Ovary (tissue), 9 donors: ENCODE results near the gene SLC5A11. TPM values are rescaled to one million over a fixed set of nuclear protein-coding genes. Genes with fewer than 3 reads are reported as not detected.

Source experiments
- DNase-seq, 5 donors: peaks; one replicate each; pipeline ENCODE4 v3.0.0-alpha.2; 2019 to 2020
- H3K27ac ChIP-seq, 2 donors: fragments of 200-600 bp; one replicate each; pipeline versions ENCODE4 v1.5.1 to v1.8.0; 2019 to 2022
- H3K27me3 ChIP-seq: fragments of 200-600 bp; one replicate; pipeline ENCODE4 v1.8.0; 2022
- H3K36me3 ChIP-seq: fragments of 200-600 bp; sonication (generic); one replicate; pipeline ENCODE4 v1.5.1; 2019
- H3K4me1 ChIP-seq: one replicate; pipeline ENCODE4 v1.8.1; 2013; ENCODE audit warnings: mild to moderate bottlenecking, moderate library complexity; ENCODE audit not compliant: insufficient read depth
- H3K4me3 ChIP-seq: fragments of 200-600 bp; sonication (generic); one replicate; pipeline ENCODE4 v1.5.1; 2017
- H3K9me3 ChIP-seq, 2 donors: fragments of 200-600 bp in 1 of 2; sonication (generic) in 1 of 2; one replicate each; pipeline versions ENCODE4 v1.5.1 to v1.8.1; 2013 to 2019; ENCODE audit warnings: mild to moderate bottlenecking in 1 of 2, moderate library complexity in 1 of 2
- EP300 ChIP-seq: sonication (generic); formaldehyde crosslinking; IDR thresholded peaks from one replicate; pipeline ENCODE4 v1.6.1; 2017; ENCODE audit warnings: antibody characterized with exemption
- POLR2A ChIP-seq: fragments of 450-650 bp; IDR thresholded peaks from one replicate; pipeline ENCODE4 v1.6.1; 2017; ENCODE audit warnings: antibody characterized with exemption, mild to moderate bottlenecking, moderate library complexity
- WGBS, 3 donors: extraction: QIAGEN DNeasy Blood & Tissue Kit in 1 of 3; methylation state at CpG; one replicate each; pipeline versions ENCODE4 v1.1.5 to v1.1.7; 2013 to 2017; 5-methylcytosine and 5-hydroxymethylcytosine counted together
- intact Hi-C, 4 donors: fragments of 100-400 bp; cut with DNase I; formaldehyde crosslinking; loops; one replicate each; pipeline versions ENCODE4 v1.11.0 to v1.15.1; 2022 to 2023
- polyA plus RNA-seq, 2 donors: library from polyadenylated mRNA; stranded (reverse); fragments of 200-250 nt in 1 of 2; fragments of 350-450 nt in 1 of 2; fragmentation: Illumina TruSeq in 1 of 2; extraction: RNeasy Lipid Tissue Mini Kit (QIAGEN cat#74804) in 1 of 2; gene quantifications; one replicate each; pipeline ENCODE4 v1.2.3, GENCODE V29; 2013 to 2014
- total RNA-seq, 7 donors: library from RNA; depleted of rRNA in 2 of 7; stranded (reverse); fragments of >200 nt in 2 of 7; fragmentation: NEBNext Ultra II Directional in 3 of 7; extraction: Animal tissue kit (Norgen Biotek cat#: 25700) in 3 of 7; gene quantifications; one replicate each; pipeline versions ENCODE4 v1.1.0 to v1.2.4, GENCODE V29; 2016 to 2023
- TF ChIP-seq, protein P1 (sequence below), 3 donors: fragments of 450-650 bp in 2 of 3; fragments of 200-600 bp in 1 of 3; IDR thresholded peaks; one replicate each; pipeline versions ENCODE4 v1.5.1 to v1.8.0; 2016 to 2022; ENCODE audit warnings: antibody characterized with exemption in 3 of 3, mild to moderate bottlenecking in 1 of 3
- donor health status: DM: no; HTN: no; CAD: no; lungs with moderate emphysema.
- donor health status: DM: no; HTN: no; CAD: no.
- donor health status: Bipolar disorder and iron deficiency.
- donor health status: DM: yes; HTN: yes; CAD: no.
- donor health status: DM: no; HTN: no; CAD: no.
- donor health status: DM: yes; HTN: yes; CAD: no.

Gene SLC5A11
- total and polyA plus RNA-seq, 9 donors = 0.04 to 0.50 (median 0.28) TPM; not detected in 5

DNA sequence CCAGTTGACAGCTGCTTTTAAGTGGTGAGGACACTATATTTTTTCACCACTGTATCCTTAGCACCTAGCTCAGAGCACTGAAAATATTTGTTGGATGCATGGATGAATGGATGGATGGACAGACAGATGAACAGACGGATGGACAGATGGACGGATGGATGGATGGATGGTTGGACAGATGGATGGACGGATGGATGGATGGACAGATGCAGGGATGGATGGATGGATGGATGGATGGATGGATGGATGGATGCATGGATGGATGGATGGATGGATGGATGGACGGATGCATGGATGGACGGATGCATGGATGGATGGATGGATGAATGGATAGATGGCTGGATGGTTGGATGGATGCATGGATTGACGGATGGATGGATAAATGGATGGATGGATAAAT lies 12.4 kb upstream of the SLC5A11 start:
- Histone ChIP-seq H3K27me3 (no peaks in the 10 kb centered on the region), H3K4me3 (no peak overlapping the region), H3K27ac (no peak overlapping the region), H3K9me3 (no peaks in the 10 kb centered on the region), H3K36me3 (no peaks in the 10 kb centered on the region), H3K4me1 (no peaks in the 10 kb centered on the region)
- intact Hi-C loops = no loop called here
- WGBS, 3 donors = 88 to 94% (median 89%) methylated on average over 6 of the region's 6 CpGs
- DNase-seq = no peak
- TF ChIP-seq, protein P1, sequence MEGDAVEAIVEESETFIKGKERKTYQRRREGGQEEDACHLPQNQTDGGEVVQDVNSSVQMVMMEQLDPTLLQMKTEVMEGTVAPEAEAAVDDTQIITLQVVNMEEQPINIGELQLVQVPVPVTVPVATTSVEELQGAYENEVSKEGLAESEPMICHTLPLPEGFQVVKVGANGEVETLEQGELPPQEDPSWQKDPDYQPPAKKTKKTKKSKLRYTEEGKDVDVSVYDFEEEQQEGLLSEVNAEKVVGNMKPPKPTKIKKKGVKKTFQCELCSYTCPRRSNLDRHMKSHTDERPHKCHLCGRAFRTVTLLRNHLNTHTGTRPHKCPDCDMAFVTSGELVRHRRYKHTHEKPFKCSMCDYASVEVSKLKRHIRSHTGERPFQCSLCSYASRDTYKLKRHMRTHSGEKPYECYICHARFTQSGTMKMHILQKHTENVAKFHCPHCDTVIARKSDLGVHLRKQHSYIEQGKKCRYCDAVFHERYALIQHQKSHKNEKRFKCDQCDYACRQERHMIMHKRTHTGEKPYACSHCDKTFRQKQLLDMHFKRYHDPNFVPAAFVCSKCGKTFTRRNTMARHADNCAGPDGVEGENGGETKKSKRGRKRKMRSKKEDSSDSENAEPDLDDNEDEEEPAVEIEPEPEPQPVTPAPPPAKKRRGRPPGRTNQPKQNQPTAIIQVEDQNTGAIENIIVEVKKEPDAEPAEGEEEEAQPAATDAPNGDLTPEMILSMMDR (IDR thresholded peaks at IDR 0.05) = no peak
- TF ChIP-seq POLR2A (no peak), EP300 (no peak)

DNA sequence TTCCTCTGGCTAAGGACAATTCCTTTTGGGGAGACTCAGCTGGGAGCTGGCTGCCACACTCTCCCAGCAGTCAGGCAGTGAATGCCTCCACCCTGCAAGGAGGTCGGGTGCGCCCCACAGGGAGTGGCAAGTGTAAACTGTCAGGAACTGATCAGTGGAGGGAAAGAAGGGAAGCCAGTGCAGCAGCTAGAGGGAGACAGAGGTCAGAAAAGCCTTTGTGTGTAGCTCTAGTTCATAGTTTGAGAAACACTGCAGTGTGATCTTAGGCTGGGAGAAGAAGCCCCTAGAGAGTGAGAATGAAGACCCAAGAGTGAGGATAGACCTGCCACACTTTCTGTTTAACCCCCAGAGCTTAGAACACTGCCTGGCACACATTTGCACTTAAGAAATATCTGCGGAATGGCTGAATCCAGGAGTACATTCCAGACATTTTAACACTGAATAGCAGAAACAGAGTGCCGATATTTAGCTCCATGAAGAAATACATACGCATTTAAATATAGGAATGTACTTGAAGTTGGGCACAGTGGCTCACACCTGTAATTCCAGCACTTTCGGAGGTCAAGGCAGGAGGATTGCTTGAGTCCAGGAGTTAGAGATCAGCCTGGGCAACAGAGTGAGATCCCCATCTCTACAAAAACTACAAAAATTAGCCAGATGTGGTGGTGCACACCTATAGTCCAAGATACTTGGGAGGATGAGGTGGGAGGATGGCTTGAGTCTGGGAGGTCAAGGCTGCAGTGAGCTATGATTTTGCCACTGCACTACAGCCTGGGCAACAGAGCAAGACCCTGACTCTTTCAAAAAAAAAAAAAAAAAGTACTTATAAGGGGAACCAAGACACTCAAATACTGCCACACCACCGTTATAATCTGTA lies 11.1 kb upstream of the SLC5A11 start:
- Histone ChIP-seq H3K9me3 (no peaks in the 10 kb centered on the region), H3K4me1 (no peaks in the 10 kb centered on the region), H3K27ac (no peak overlapping the region), H3K4me3 (no peak overlapping the region), H3K27me3 (no peaks in the 10 kb centered on the region), H3K36me3 (no peaks in the 10 kb centered on the region)
- TF ChIP-seq, protein P1 (IDR thresholded peaks at IDR 0.05) = no peak
- TF ChIP-seq EP300 (no peak), POLR2A (no peak)
- intact Hi-C loops = no loop called here
- WGBS, 3 donors = 50 to 70% (median 58%) methylated on average over 7 of the region's 7 CpGs
- no peak for DNase-seq

DNA sequence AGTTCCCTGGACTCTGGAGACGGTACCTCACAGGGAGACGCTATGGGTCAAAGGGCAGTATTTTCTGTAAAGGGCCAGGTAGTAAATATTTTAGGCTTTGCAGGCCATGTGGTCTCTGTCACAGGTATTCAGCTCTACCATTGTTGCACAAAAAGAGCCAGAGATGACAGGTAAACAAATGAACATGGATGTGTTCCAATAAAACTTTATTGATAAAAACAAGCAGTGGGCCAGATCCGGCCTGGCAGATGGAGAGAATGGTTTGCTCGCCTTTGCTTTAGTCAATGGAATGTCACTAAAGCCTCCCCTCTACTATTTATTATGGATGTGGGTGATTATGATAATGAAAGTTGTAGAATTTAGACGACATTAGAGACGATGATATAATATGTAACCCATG lies 8.9 kb upstream of the SLC5A11 start:
- H3K4me1 ChIP-seq = no peaks in the 10 kb centered on the region
- no peak for DNase-seq
- H3K36me3 ChIP-seq = no peaks in the 10 kb centered on the region
- intact Hi-C loops = no loop called here
- H3K9me3 ChIP-seq = no peaks in the 10 kb centered on the region
- H3K27ac ChIP-seq = no peak overlapping the region
- no peaks in the 10 kb centered on the region for H3K27me3 ChIP-seq
- WGBS, 3 donors = 89 to 93% (median 90%) methylated on average over 6 of the region's 6 CpGs
- TF ChIP-seq EP300 = no peak
- TF ChIP-seq, protein P1 (IDR thresholded peaks at IDR 0.05) = no peak
- no peak for TF ChIP-seq POLR2A
- no peak overlapping the region for H3K4me3 ChIP-seq

DNA sequence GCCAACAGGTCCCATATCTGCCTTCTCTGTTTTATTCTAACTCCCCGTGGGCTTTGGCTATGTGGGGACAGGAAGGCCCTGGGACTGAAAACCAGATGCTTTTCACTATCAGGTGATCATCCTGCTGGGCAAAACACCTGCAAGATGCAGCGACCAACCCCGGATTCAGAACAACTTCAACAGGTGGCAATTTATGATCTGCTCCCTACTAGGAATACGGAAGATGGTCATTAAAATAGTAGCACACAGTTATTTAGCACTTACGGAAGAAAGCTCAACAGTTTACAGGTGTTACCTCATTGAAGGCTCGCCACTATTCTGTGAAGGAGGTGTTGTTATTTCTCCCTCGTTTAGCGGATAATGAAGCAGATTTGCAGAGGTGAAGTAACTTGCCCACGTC lies 7.8 kb upstream of the SLC5A11 start:
- intact Hi-C loops = no loop called here
- 84 to 91% (median 85%) methylated on average over 9 of the region's 9 CpGs for WGBS, 3 donors
- no peaks in the 10 kb centered on the region for H3K4me1 ChIP-seq

More for the DNA sequence above, 7.8 kb upstream of the SLC5A11 start:
- DNase-seq = no peak
- no peaks in the 10 kb centered on the region for H3K36me3 ChIP-seq
- H3K4me3 ChIP-seq = no peak overlapping the region
- H3K9me3 ChIP-seq = no peaks in the 10 kb centered on the region
- no peak overlapping the region for H3K27ac ChIP-seq
- no peaks in the 10 kb centered on the region for H3K27me3 ChIP-seq
- no peak for TF ChIP-seq POLR2A
- TF ChIP-seq EP300 = no peak
- TF ChIP-seq, protein P1 (IDR thresholded peaks at IDR 0.05) = no peak
